Choroid plexus epithelial cell (primary cell): ENCODE measurements around the gene DMRTB1.

ENCODE experiments used
- DNase-seq: peaks from one replicate; pipeline ENCODE4 v3.0.0-alpha.2; 2010; ENCODE audit warnings: low read depth
- H3K4me3 ChIP-seq: 2 replicates; pipeline ENCODE4 v1.5.1; 2011; ENCODE audit warnings: low read depth, mild to moderate bottlenecking, control low read depth, low read length, moderate library complexity
- CTCF ChIP-seq: conservative IDR thresholded peaks from 2 replicates; pipeline ENCODE4 v1.5.1; 2011; ENCODE audit warnings: low read depth, mild to moderate bottlenecking, control low read depth, inconsistent platforms, low read length, moderate library complexity

The DMRTB1 gene

GRCh38 chr1:53516181-53516580 lies 57.0 kb downstream of the DMRTB1 start:
- no peak overlapping the region for H3K4me3 ChIP-seq
- TF ChIP-seq CTCF: no peak
- DNase-seq: peak; percentile 23
